Activated T-cell treated with anti-CD3 and anti-CD28 coated beads for 1 hour (primary cell): ENCODE data around the gene SLC25A17.
"Not testable (repeated sequence)": the region's sequence is repeated elsewhere in the genome, so short reads cannot be mapped to it uniquely, and the experiment has no call there.

Experiments
- DNase-seq: peaks from one replicate; pipeline ENCODE4 v3.0.0-alpha.2; 2020; ENCODE audit warnings: low read depth

Gene SLC25A17

GRCh38 chr22:40818192-40818746 is 877 bp downstream of the SLC25A17 start:
- DNase-seq, result no peak

GRCh38 chr22:40817737-40818136 is 1.4 kb downstream of the SLC25A17 start:
- DNase-seq, result no peak

DNA sequence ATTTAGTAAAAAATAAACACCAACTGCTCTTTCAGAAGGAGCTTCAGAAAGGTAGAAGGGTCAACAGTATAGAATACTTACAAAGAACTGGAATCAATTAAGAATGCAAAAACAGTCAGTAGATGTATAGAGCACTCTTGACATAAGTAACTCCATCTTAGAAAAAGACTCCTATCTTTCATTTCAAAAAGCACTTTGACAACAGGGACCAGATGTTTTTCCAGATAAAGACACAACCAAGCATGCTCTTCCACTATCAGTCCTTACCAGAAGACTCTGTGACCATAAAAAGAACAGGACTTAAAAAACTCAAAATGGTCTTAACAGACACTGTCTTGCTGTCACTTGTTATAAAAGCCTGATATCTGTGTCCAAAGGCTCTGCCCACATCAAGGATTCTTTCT is 5.2 kb downstream of the SLC25A17 start:
- DNase-seq, result no peak

DNA sequence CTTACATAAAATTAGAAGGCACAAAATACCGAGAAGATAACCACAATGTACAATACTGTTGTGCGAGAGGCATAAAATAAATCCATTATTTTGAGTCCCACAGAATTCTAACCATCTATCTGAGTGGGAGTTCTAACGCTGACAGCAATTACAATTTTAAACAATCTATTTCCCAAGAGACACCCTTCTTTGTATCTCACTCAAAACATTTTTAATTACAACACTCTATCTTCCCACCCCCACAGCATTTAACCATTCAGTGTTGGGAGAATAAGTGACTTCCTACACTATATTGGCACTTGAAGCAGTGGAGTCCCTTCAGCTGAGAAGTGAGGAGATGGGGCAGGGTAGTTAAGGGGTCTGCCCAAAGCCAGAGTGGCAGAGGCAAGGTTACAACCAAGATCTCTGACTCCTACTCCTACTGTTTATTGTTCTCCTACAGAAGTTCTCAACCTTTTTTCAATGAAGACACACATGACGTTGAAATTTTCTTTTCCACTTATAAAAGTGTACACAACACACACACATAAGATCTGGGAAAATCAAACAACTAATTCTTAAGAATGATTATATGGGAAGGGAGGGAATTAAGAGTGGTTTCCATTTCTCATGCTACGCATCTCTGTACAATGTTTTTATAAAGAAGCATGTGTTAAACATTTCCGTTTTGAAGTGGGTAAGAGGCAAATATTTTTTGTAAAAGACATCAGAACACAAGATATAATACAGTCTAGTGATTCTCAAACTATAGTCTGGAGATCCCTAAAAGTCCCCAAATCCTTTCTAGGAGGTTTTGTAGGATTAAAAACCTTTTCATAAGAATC is 10.9 kb downstream of the SLC25A17 start:
- DNase-seq, result no peak

DNA sequence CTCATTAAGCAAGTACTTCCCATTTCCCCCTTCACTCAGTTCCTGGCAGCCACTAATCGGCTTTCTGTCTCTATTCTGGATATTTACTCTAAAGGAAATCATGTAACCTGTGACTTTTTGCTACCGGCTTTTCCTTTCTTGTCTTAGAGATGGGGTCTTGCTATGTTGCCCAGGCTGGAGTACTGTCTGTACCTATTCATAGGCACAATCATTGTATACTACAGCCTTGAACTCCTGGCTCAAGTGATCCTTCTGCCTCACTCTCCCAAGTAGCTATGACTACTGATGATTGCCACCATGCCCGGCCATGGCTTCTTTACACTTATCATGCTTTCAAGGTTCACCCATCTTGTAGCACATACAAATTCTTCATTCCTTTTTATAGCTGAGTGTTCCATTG is 12.4 kb downstream of the SLC25A17 start:
- DNase-seq, result no peak

DNA sequence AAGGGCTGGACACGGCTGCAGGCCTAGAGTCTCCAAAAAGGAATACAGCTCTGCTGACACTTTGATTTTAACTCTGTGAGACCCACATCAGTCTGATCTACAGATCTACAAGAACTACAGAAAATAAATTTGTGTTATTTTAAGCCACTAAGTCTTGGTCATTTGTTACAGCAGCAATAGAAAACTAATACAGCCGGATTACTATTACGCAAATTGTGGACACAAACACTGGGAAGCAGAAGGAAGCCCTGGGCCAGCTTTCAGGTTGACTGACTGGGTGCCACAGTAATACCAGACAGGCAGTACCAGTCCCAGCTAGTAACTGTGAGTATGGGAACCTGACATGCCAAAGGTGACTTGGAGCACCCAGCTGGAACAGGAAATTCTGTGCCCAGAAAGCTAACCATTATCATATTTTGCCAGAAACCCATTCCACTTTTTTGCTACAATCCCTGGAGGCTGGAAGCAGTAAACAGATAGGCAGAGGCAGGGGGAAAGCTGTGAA is 13.4 kb downstream of the SLC25A17 start:
- no peak for DNase-seq

- no peak for DNase-seq
These were observed 13.9 kb downstream of the SLC25A17 start for GRCh38 chr22:40805239-40805638.

DNA sequence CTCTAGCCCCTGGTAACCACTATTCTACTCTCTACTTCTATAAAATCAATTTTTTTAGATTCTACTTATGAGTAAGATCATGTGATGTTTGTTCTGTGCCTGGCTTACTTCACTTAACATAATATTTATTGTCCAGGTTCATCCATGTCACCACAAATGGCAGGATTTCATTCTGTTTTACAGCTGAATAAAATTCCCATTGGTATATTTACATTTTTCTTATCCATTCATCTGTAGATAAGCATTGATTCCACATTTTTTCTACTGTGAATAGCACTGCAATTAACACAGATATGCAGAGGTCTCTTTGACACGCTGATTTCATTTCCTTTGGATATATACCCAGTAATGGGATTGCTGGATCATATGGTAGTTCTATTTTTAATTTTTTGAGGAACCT is 15.8 kb downstream of the SLC25A17 start:
- no peak for DNase-seq

DNA sequence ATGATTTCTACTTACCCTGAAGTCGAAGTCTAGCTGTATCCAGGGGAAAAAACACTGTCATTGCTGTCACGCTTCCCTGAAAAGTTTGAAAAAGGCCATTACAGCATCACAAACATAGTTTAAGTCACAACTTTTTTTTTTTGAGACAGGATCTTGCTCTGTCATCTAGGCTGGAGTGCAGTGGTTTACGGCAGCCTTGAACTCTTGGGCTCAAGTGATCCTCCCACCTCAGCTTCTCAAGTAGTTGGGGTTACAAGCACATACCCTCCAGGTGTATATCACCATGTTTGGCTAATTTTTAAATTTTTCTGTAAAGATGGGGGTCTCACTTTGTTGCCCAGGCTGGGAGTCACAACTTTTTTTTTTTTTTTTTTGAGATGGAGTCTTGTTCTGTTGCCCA is 20.1 kb downstream of the SLC25A17 start:
- no peak for DNase-seq

DNA sequence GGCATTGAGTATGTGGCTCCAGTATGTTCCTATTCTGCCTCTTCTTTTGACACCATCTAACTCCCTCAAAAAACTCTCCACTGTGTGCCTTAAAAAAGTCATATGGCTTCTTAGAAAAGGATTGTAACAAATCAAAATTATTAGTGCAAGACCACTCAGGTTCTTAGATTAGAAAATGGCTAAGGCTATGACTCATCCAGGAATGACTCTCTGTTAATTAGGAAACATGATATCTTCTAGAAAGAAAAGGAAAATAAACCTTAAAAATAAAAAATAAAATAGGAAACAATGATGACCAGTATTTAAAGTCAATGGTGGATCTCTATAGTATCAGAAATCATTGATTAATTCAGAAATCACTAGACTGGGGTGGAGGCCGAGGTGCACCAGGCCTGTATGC is 21.7 kb downstream of the SLC25A17 start:
- no peak for DNase-seq

GRCh38 chr22:40792451-40792850 is 26.7 kb downstream of the SLC25A17 start:
- no peak for DNase-seq

DNA sequence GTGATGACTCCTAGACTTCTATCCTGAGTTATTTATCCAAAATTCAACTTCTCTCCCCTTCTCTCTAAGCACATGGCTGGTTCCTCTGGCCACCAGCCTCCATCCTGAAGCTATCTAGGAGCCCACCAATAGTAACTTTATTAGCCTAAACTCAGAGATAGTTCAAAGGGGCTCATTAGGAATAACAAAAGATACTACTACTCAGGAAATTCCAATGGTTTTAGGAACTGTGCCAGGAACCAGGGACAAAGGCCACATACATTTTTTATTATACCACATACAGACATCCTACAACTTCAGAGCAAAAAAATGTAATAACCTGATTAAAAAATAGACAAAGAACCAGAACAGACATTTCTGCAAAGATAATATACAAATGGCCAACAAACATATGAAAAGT is 27.9 kb downstream of the SLC25A17 start:
- no peak for DNase-seq

DNA sequence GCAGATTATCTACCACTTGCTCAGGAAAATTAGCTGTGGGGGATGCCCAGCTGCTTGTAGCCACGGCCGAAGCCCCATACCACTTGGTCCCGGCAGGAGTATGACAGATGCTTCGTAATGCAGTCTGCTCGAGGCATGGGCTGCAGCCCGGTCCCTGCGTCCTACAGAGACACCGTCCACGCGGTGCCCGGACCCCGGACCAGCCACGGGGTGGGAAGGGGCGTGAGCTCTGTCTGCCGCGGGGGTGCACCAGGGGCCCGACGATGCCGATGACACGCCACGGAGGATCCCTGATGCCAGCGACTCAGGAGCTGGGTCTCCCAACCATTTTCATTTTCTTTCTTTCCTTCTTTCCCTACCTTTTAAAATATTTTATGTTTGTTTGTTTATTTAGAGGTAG is 30.0 kb downstream of the SLC25A17 start:
- DNase-seq, result no peak

DNA sequence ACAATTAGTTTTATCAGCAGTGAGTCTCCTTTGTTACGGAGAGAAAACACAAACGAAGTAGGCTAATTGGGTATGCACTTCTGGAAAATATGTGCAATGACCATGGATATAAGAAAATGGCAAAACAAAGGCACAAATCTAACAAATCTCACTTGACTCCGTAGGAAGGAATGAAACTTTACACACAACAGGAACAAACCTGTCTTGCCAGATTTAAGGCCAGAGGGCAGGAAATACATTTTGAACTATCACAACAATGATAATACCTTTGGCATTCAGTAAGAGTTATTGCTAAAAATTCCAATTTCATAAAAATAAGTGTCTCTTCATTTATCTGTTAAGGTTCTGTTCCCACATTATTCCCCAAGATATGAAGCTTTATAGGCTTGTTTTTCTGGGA is 36.6 kb downstream of the SLC25A17 start:
- DNase-seq, result no peak

DNA sequence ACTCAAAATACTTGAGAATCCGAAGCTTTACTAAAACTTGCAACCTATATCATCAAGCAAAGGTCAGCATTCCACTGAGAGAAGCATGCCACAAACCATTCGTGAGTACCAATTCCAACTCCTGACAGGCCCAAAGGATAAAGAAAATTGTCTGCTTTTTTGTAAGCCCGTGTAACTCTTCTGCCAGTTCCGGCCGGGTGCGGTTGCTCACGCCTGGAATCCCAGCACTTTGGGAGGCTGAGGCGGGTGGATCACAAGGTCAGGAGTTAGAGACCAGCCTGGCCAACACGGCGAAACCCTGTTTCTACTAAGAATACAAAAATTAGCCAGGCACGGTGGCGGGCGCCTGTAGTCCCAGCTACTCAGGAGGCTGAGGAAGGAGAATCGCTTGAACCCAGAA is 37.4 kb downstream of the SLC25A17 start:
- not testable (repeated sequence) for DNase-seq

GRCh38 chr22:40769761-40770160 is 49.4 kb downstream of the SLC25A17 start:
- no peak for DNase-seq

DNA sequence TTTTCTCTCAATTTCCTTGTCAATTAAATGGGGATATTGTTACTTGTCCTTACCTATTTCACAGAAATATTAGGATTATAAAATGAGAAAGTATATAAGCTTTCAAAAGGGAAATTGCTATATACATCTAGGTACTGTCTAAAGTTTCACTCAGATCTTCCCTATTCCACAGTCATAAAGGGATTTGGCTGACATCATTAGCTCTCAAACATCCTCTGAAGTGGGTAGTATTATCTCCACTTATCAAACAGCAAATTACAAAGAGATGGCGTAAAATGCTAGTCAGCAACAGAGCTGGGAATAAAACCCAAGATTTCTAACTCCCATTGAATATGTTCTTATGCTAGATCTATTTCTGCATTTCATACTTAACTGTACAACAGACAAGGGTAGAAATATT is 50.9 kb downstream of the SLC25A17 start:
- DNase-seq, result no peak

DNA sequence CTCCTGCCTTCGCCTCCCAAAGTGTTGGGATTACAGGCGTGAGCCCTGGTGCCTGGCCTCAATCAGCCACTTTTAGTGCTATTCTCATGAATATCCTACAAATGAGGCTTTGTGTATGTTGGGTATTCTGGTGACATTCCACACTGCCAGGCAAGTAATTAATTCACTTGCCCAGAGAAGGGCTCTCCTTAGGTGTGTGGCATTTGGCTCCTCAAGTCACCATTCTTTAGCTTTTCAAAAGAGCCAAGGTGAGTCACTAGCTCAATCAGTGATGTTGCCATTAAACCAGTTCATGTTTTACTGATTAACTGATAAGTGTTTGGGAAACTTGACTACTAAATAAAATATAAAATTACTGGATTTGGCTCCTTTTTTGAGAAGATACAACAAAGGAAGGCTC is 52.2 kb downstream of the SLC25A17 start:
- no peak for DNase-seq

- no peak for DNase-seq
These were observed 54.2 kb downstream of the SLC25A17 start for GRCh38 chr22:40764763-40765441.

DNA sequence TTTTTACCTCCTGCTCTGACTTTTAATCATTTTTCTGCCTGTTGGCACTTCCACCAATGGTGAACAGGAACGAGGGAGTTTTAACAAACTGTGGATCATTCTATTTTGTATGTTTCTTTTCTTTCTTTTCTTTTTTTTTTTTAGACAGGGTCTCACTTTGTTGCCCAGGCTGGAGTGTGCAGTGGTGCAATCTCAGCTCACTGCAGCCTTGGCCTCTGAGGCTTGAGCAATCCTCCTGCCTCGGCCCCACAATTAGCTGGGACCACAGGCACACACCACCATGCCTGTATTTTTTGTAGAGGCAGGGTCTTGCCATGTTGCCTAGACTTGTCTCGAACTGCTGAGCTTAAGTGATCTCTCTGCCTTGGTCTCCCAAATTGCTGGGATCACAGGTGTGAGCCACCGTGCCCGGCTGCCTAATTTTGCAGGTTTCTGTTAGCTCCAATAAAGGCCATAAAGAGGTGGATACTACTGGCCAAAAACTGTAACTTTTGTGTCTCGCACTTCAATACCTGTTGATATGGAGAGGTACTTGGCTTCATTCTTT is 59.8 kb downstream of the SLC25A17 start:
- DNase-seq, result no peak

DNA sequence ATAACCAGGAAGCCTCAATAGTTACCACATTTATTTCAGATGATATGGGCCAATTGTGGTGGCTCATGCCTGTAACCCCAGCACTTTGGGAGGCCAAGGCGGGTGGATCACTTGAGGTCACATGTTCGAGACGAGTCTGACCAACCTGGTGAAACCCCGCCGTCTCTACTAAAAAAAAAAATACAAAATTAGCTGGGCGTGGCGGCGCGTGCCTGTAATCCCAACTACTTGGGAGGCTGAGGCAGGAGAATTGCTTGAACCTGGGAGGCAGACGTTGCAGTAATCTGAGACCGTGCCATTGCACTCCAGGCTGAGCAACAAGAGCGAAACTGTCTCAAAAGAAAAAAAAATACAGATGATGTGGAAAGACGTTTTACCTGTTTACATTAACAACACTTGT is 60.3 kb downstream of the SLC25A17 start:
- DNase-seq, result not testable (repeated sequence)

DNA sequence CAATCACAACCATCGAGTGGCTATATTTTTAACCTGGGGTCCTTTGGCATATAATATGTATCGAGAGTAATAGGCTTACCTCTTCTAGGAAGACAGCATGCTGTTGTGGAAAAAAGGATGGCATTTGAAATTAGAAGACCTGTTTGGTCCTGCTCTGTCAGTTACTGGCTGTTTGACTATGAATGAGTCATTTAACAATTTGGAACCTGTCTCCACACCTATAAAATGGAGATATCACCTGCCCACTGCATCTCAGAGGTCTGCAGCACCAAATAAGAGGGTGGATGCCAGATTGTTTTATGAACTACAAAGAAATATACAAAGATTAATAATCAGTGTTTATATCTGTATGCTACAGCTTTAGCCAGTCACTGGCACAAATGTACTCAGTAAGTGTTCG is 60.8 kb downstream of the SLC25A17 start:
- DNase-seq, result no peak

GRCh38 chr22:40757071-40757470 is 62.1 kb downstream of the SLC25A17 start:
- no peak for DNase-seq
